Prostate gland (tissue), 2 donors: ENCODE data around the gene KANSL1.

Experiments used
- CTCF ChIP-seq, 4 experiments: fragments of 200-600 bp in 2 of 4; fragments of 450-650 bp in 2 of 4; sonication (generic) in 2 of 4; IDR thresholded peaks; 1 replicate in 3 of 4; 2 replicates in 1 of 4; pipeline ENCODE4 v1.5.1; 2016 to 2019; ENCODE audit warnings: antibody characterized with exemption in 4 of 4, mild to moderate bottlenecking in 2 of 4, moderate library complexity in 2 of 4
- POLR2A ChIP-seq: fragments of 450-650 bp; IDR thresholded peaks from one replicate; pipeline ENCODE4 v1.6.1; 2016; ENCODE audit warnings: antibody characterized with exemption, mild to moderate bottlenecking

- no peak for TF ChIP-seq POLR2A
- no peak for TF ChIP-seq CTCF (IDR thresholded peaks at IDR 0.05)
Measured at GRCh38 chr17:46039592-46040186, 153.5 kb downstream of the KANSL1 start.
